ENCODE results near the gene IL2RA. TPM values are rescaled to one million over a fixed set of nuclear protein-coding genes. Genes with fewer than 3 reads are reported as not detected.

Gene IL2RA
- total and polyA plus RNA-seq, 2 donors from 2014 or later, result 0.54 to 11.9 TPM

GRCh38 chr10:5996696-5997095 is 65.5 kb downstream of the IL2RA start:
- no peak for DNase-seq
- no peak overlapping the region for H3K9ac ChIP-seq (ENCODE audit: low read length in 3 of 3)
- FAIRE-seq, result no peak
- H3K4me1 ChIP-seq (ENCODE audit: control insufficient read depth in 2 of 3, insufficient read depth in 2 of 3, low read depth in 1 of 3, low read length in 3 of 3), result no peaks in the 10 kb centered on the region
- H3K9me3 ChIP-seq (ENCODE audit: control insufficient read depth in 2 of 3, insufficient read depth in 1 of 3, low read length in 3 of 3), result peaks cover 0 to 4% (median 1%) of the 10 kb centered on the region in 3 donors
- intact Hi-C loops (cut with DNase I), result no loop called here
- no peaks in the 10 kb centered on the region for H3K27me3 ChIP-seq (ENCODE audit: control insufficient read depth, insufficient read depth, low read length)
- no peak overlapping the region for H3K27ac ChIP-seq (ENCODE audit: low read depth in 2 of 2, low read length in 2 of 2)
- H3K4me3 ChIP-seq (ENCODE audit: low read length in 3 of 3), result no peak overlapping the region
- TF ChIP-seq, protein P1, sequence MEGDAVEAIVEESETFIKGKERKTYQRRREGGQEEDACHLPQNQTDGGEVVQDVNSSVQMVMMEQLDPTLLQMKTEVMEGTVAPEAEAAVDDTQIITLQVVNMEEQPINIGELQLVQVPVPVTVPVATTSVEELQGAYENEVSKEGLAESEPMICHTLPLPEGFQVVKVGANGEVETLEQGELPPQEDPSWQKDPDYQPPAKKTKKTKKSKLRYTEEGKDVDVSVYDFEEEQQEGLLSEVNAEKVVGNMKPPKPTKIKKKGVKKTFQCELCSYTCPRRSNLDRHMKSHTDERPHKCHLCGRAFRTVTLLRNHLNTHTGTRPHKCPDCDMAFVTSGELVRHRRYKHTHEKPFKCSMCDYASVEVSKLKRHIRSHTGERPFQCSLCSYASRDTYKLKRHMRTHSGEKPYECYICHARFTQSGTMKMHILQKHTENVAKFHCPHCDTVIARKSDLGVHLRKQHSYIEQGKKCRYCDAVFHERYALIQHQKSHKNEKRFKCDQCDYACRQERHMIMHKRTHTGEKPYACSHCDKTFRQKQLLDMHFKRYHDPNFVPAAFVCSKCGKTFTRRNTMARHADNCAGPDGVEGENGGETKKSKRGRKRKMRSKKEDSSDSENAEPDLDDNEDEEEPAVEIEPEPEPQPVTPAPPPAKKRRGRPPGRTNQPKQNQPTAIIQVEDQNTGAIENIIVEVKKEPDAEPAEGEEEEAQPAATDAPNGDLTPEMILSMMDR (IDR thresholded peaks at IDR 0.05; ENCODE audit: borderline replicate concordance, extremely low read depth, insufficient read depth), result no peak
- H3K36me3 ChIP-seq (ENCODE audit: control insufficient read depth in 2 of 3, insufficient read depth in 3 of 3, low read length in 3 of 3), result no peaks in the 10 kb centered on the region

DNA sequence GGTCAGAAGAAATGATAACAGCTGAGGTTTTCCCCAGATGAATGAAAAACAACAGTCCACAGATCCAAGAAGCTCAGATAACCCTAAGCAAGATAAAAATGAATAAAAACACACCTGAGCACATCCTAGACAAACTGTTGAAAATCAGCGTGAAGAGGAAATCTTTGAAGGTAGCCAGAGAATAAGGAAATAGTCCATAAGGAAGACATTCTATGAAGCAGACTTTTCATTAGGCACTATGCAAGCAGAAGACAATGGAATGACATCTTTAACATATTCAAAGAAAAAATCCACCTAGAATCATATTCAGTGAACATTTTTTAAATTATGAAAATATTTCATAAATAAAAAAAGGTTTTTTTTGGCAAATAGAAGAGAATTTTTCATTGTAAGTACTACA is 69.8 kb downstream of the IL2RA start:
- no peaks in the 10 kb centered on the region for H3K4me1 ChIP-seq (ENCODE audit: control insufficient read depth in 2 of 3, insufficient read depth in 2 of 3, low read depth in 1 of 3, low read length in 3 of 3)
- no peaks in the 10 kb centered on the region for H3K36me3 ChIP-seq (ENCODE audit: control insufficient read depth in 2 of 3, insufficient read depth in 3 of 3, low read length in 3 of 3)
- no peak for DNase-seq
- FAIRE-seq, result no peak
- H3K27me3 ChIP-seq (ENCODE audit: control insufficient read depth, insufficient read depth, low read length), result no peaks in the 10 kb centered on the region
- peaks cover 0 to 4% (median 4%) of the 10 kb centered on the region in 3 donors for H3K9me3 ChIP-seq (ENCODE audit: control insufficient read depth in 2 of 3, insufficient read depth in 1 of 3, low read length in 3 of 3)
- TF ChIP-seq, protein P1 (IDR thresholded peaks at IDR 0.05; ENCODE audit: borderline replicate concordance, extremely low read depth, insufficient read depth), result no peak
- no peak overlapping the region for H3K4me3 ChIP-seq (ENCODE audit: low read length in 3 of 3)
- H3K27ac ChIP-seq (ENCODE audit: low read depth in 2 of 2, low read length in 2 of 2), result no peak overlapping the region
- H3K9ac ChIP-seq (ENCODE audit: low read length in 3 of 3), result no peak overlapping the region
- intact Hi-C loops (cut with DNase I), result no loop called here

- H3K36me3 ChIP-seq (ENCODE audit: control insufficient read depth in 2 of 3, insufficient read depth in 3 of 3, low read length in 3 of 3), result no peaks in the 10 kb centered on the region
- no peak overlapping the region for H3K9ac ChIP-seq (ENCODE audit: low read length in 3 of 3)
- no peaks in the 10 kb centered on the region for H3K4me1 ChIP-seq (ENCODE audit: control insufficient read depth in 2 of 3, insufficient read depth in 2 of 3, low read depth in 1 of 3, low read length in 3 of 3)
- no peak for FAIRE-seq
- TF ChIP-seq, protein P1 (IDR thresholded peaks at IDR 0.05; ENCODE audit: borderline replicate concordance, extremely low read depth, insufficient read depth), result no peak
- H3K27me3 ChIP-seq (ENCODE audit: control insufficient read depth, insufficient read depth, low read length), result no peaks in the 10 kb centered on the region
- DNase-seq, result no peak
- H3K9me3 ChIP-seq (ENCODE audit: control insufficient read depth in 2 of 3, insufficient read depth in 1 of 3, low read length in 3 of 3), result peaks cover 0 to 4% (median 4%) of the 10 kb centered on the region in 3 donors
- H3K27ac ChIP-seq (ENCODE audit: low read depth in 2 of 2, low read length in 2 of 2), result no peak overlapping the region
- intact Hi-C loops (cut with DNase I), result no loop called here
- H3K4me3 ChIP-seq (ENCODE audit: low read length in 3 of 3), result no peak overlapping the region
Observed at GRCh38 chr10:5991708-5992107, 70.5 kb downstream of the IL2RA start.

GRCh38 chr10:5989756-5990155 is 72.4 kb downstream of the IL2RA start:
- TF ChIP-seq, protein P1 (IDR thresholded peaks at IDR 0.05; ENCODE audit: borderline replicate concordance, extremely low read depth, insufficient read depth), result no peak
- Histone ChIP-seq H3K9ac (ENCODE audit: low read length in 3 of 3) (no peak overlapping the region), H3K4me3 (ENCODE audit: low read length in 3 of 3) (no peak overlapping the region), H3K9me3 (ENCODE audit: control insufficient read depth in 2 of 3, insufficient read depth in 1 of 3, low read length in 3 of 3) (peaks cover 0 to 4% (median 4%) of the 10 kb centered on the region in 3 donors), H3K27ac (ENCODE audit: low read depth in 2 of 2, low read length in 2 of 2) (no peak overlapping the region), H3K27me3 (ENCODE audit: control insufficient read depth, insufficient read depth, low read length) (no peaks in the 10 kb centered on the region), H3K4me1 (ENCODE audit: control insufficient read depth in 2 of 3, insufficient read depth in 2 of 3, low read depth in 1 of 3, low read length in 3 of 3) (no peaks in the 10 kb centered on the region), H3K36me3 (ENCODE audit: control insufficient read depth in 2 of 3, insufficient read depth in 3 of 3, low read length in 3 of 3) (no peaks in the 10 kb centered on the region)
- intact Hi-C loops (cut with DNase I), result no loop called here
- FAIRE-seq, result no peak
- DNase-seq, result no peak

All from kidney (tissue), 14 donors.